A549 treated with GW870086 at 1 μM for 4 hours (cell line): ENCODE measurements around the gene SCAF4. TPM values are rescaled to one million over a fixed set of nuclear protein-coding genes. Genes with fewer than 3 reads are reported as not detected.

Source experiments
- total RNA-seq: library from RNA; stranded (reverse); fragments of 200-300 nt; extraction: Qiagen RNA extraction; gene quantifications from 5 replicates; pipeline ENCODE4 v1.2.3, GENCODE V29; 2022; ENCODE audit warnings: low read depth

SCAF4 gene, protein sequence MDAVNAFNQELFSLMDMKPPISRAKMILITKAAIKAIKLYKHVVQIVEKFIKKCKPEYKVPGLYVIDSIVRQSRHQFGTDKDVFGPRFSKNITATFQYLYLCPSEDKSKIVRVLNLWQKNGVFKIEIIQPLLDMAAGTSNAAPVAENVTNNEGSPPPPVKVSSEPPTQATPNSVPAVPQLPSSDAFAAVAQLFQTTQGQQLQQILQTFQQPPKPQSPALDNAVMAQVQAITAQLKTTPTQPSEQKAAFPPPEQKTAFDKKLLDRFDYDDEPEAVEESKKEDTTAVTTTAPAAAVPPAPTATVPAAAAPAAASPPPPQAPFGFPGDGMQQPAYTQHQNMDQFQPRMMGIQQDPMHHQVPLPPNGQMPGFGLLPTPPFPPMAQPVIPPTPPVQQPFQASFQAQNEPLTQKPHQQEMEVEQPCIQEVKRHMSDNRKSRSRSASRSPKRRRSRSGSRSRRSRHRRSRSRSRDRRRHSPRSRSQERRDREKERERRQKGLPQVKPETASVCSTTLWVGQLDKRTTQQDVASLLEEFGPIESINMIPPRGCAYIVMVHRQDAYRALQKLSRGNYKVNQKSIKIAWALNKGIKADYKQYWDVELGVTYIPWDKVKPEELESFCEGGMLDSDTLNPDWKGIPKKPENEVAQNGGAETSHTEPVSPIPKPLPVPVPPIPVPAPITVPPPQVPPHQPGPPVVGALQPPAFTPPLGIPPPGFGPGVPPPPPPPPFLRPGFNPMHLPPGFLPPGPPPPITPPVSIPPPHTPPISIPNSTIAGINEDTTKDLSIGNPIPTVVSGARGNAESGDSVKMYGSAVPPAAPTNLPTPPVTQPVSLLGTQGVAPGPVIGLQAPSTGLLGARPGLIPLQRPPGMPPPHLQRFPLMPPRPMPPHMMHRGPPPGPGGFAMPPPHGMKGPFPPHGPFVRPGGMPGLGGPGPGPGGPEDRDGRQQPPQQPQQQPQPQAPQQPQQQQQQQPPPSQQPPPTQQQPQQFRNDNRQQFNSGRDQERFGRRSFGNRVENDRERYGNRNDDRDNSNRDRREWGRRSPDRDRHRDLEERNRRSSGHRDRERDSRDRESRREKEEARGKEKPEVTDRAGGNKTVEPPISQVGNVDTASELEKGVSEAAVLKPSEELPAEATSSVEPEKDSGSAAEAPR
- 16.9 to 19.7 TPM (median 19.2 TPM) in 5 replicates for total RNA-seq

DNA sequence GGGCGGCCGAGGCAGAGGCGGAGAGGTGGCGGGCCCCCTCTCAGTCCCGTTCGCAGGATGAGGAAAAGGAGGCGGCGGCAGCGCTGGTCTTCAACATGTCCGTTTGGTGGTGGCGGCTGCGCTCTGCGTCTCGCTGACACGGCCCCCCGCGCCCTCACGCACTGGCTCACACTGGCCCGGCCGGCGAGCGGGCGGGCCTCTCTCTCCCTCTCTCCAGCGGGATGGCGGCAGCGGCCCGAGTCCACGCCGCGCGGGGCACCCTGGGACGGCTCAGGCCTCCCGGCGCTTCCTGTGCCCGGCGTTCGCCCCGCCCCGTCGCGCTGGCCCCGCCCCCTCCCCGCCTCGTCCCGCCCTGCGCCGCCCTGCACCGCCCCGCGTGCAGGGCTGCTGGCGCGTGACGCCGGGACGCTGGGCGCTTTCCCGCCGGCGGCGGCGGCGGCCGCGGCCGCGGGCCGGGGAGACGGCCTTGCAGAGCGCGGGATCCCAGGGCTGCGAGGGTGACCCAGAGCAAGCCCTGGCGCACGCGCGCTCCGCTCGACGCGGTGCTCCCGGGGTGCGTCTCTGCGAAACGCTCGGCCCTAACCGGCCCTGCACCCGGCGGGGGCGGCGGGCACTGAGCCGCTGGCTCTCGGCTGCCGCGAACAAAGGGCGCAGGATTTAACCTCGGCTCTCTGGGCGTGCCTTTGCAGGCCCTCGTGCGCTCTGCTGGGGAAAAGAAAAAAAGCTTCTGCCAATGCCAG is at the start of gene SCAF4:
Gene SCAF4, minus strand, starts transcription at position 262 of the 740 bp plus-strand sequence. CDS start 426 bp downstream, outside the sequence.

GRCh38 chr21:31659536-31660258 is 72.2 kb downstream of the SCAF4 start, which contains the start of gene SOD1:
Gene SOD1 (plus strand): TSS chr21:31659693. CDS start chr21:31659770, 77 bp downstream.

Other genes starting within 250 kb of the SCAF4 start
- 369 to 415 TPM (median 380 TPM) in 5 replicates for gene SOD1, start 72.4 kb downstream of the SCAF4 start, total RNA-seq
- 1.2 to 1.9 TPM (median 1.6 TPM) in 5 replicates for gene HUNK, start 140.9 kb upstream of the SCAF4 start, total RNA-seq